CD4-positive, alpha-beta T cell treated with Interleukin-15 for 1 hour (primary cell): ENCODE measurements around the gene PTTG1.

ENCODE experiments used
- DNase-seq: peaks from one replicate; pipeline ENCODE4 v3.0.0-alpha.2; 2020

The PTTG1 gene

DNA sequence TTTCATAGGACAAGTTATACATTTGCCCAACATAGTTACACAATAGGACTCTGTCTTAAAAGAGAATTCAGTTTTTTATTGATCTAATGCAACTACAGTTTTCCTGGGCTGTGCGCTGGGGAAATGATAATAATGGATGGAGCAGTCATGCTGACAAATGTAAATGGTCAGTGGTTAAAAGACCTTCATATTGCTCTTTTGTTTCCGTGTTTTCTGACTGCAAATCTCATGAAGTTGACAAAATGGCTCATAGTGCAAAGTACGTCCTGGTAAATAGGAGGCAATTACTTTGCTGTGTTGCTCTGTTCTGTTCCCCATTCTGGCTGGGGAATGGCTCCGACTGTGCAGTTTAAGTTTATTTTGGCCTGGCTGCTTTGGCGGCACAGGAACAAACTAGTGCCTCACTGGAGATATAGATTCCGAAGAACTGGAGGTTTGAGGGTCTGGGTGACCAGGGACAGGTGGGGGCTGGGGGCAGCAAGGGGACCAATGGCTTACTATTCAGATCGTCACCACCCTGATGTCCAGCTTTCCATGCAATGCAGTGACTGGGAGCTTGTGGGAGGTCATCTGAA lies 54.3 kb downstream of the PTTG1 start:
- no peak for DNase-seq

DNA sequence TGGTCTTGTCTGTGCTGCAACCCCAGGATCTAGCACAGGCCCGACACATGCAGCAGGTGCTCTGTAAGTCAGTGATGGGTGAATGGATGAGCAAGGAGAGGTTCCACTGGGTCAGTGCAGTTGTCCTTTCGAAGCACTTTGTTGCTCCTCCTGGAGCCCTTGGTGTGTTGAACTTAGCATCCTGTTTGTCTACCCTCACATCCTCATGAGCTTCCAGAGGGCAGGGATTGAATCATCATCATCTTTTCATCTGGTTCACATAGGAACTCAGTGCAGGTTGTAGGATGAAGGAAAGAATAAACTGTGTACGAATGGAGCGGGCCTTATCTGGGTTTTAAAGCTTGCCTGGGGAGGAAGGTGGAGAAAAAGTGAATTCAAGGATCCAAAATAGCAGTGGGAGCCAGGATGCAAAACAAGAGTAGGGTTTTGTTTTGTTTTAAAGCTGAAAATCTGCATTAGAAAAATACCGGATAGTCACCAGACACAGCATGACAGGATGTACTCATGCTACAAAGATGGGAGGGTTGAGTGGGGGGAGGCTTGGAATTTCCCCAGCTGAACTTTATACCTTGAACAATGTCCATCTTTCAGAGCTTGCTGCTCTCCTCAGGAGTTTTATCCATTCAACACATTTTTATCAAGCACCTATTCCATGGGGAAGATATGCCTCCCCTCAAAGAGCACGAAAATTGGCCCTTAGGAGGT lies 55.8 kb downstream of the PTTG1 start:
- no peak for DNase-seq

DNA sequence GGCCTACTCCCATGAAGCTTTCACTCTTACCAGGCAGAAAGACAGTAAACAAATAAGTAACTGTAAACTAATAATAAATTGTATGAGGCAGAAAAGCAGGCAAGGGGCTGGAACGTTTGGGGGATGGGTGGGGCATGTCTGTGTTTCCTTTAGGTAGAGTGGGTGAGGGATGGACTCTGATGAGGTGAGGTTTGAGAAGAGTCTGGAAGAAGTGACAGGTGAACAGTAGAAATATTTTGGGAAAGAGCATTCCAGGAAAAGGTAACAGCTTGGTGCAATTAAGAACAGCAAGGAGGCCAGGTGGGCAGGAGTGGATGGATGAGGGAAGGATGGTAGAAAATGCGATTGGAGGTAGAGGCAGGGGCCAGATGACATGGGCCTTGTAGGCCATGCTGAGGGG lies 56.5 kb downstream of the PTTG1 start:
- DNase-seq = no peak
